ENCODE data around the gene DUSP16.
"Not testable (repeated sequence)": the region's sequence is repeated elsewhere in the genome, so short reads cannot be mapped to it uniquely, and the experiment has no call there.

DUSP16 gene

DNA sequence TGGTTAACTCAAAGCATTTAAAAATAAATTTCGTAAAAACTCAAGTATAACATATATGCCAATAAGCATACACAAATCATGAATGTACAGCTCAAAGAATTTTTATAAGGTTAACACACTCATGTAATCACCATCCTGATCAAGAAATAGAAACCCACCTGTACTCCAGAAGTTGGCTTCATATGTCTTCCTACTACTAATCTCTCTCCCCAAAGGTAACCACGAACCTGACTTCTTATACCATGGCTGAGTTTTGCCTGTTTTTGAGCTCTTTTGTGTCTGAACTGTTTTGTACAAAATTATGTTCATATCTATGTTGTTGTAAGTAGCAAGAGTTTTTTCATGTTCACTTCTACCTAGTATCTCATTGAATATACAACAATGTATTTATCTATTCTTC lies 18.7 kb downstream of the DUSP16 start:
- no peak for DNase-seq

GRCh38 chr12:12542964-12543363 lies 19.7 kb downstream of the DUSP16 start:
- no peak for DNase-seq

GRCh38 chr12:12542286-12542685 lies 20.4 kb downstream of the DUSP16 start:
- no peak for DNase-seq

- no peak for DNase-seq
Measured at GRCh38 chr12:12541782-12542181, 20.9 kb downstream of the DUSP16 start.

- DNase-seq, result no peak
Measured at GRCh38 chr12:12540261-12541013, 22.2 kb downstream of the DUSP16 start.

GRCh38 chr12:12539028-12539810 lies 23.4 kb downstream of the DUSP16 start:
- DNase-seq, result no peak

GRCh38 chr12:12538535-12538934 lies 24.1 kb downstream of the DUSP16 start:
- DNase-seq, result no peak

GRCh38 chr12:12537421-12537820 lies 25.2 kb downstream of the DUSP16 start:
- no peak for DNase-seq

DNA sequence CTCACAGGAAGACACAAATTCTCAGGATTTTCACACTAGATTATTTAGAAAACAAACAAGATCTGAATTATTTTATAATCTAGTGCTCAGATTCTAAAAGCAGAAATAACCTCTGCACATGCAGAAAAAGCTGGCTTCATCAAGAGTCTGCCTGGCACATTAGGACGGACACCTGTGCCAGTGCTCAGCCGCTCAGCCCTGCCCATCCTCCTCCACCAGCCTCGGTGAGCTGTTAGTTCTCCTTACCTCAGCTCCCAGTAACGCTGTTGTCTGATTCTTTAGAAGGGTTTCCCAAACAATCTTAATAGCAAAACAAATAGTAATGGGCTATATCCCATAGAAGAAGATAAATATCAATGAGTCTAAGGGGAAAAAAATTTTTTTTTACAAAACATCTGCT lies 27.7 kb downstream of the DUSP16 start:
- DNase-seq, result peak in 1 of 3 experiments; percentile 39

DNA sequence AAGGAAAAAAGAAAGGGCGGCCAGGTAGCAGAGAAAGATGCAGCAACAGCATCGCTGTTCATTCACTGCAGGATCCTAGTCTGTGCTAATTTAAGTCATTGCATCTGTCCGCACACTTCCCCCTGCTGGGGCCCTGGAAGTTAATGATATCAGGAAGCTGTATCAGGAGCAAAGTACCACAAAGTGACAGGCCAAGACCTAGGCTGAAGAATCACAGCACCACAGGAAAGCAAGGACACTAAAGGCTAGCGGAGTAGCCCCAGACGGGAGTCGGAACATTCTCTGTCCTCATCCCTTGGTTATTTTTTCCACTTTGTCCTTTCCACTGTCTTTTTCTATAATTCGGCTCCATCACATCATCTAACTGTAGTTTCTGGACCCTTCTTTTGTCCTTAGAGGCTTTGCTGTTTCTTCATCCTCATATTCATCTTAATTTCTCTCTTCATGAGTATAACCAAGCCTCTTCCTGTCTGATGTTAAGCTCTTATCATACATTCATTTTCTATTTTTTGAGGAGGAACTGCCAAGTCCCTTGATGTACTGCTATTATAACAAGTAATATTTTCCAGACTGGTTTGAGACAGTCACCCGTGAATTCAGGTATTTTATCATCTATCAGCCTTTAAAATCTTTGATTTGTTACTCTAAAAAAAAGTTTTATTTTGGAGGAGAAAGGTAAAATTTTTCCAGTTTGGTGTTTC lies 28.3 kb downstream of the DUSP16 start:
- DNase-seq, result peak in 1 of 3 experiments; percentile 23

GRCh38 chr12:12533238-12533829 lies 29.3 kb downstream of the DUSP16 start:
- peak in 2 of 3 experiments; percentile 15 to 26 for DNase-seq

DNA sequence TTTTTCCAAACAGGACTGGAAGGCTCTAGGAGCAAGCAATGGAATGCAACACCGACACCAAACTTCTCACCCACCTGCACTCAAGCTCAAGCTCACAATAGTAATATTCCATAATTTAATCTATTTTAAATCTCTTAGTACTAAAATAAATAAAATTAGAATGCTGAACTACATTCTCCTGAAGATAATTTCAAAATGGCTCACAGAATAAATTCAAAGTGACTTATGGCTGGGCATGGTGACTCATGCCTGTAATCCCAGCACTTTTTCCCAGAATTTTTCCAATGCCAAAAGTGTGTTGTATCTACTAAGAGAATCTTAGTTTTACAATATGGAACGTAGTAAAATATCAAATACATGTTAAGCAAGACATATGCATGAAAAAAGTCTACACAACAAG lies 31.5 kb downstream of the DUSP16 start:
- no peak for DNase-seq

DNA sequence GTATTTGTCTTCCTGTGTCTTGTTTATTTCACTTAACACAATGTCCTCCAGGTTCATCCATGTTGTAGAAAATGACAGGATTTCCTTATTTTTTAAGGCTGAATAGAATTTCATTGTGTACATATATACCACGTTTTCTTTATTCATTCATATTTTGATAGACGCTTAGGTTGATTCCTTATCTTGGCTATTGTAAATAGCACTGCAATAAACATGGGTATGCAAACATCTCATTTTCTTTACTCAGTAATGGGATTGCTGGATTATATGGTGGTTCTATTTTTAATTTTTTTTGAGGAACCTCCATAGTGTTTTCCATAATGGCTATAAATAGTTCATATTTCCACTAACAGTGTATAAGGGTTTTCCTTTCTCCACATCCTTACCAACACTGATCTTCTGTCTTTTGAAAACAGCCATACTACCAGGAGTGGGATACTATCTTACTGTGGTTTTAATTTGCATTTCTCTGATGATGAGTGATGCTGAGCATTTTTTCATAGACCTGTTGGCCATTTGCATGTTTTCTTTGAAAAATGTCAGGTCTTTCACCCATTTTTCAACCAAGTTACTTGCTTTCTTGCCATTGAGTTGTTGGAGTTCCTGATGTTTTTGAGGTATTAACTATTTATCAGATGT lies 32.8 kb downstream of the DUSP16 start:
- DNase-seq, result no peak

DNA sequence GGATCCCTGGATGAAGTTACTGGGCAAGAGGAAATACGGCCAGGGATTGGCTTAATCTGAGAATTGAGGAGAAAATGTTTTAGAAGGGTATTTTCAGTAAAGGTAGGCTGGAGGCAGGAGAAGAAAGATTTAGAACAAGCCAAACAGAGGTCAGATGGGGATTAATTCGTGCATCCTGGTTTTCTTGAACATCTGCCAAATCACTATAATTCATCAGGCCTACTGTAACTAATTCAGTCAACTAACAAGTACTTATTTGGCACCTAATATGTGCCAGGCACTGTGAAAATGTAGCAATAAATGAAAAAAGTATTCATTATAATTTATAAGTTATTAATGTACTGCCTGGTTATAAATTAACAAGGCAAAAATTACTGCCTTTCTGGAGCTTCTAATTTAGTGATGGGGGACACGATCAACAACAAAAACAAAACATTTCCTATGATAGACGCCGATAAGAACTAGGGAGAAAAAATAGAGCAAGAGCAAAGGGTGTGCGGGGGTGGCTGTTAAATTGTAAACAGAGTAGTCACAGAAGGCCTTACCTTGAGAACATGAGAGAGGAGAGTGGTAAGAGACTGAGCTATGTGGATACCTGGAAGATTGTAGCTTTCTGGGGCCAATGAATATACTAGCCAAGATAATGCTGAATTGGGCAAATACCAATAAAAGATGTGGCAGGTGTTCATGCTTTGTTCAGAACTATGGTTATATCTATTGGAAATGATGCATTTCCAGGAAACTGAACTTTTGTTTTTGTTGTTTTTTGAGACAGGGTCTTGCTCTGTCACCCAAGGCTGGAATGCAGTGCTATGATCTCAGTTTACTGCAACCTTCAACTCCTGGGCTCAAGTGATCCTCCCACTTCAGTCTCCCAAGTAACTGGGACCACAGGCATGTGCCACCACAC lies 34.0 kb downstream of the DUSP16 start:
- DNase-seq, result no peak

GRCh38 chr12:12527820-12528296 lies 34.8 kb downstream of the DUSP16 start:
- no peak for DNase-seq

- no peak for DNase-seq
Measured at GRCh38 chr12:12524128-12524527, 38.5 kb downstream of the DUSP16 start.

- no peak for DNase-seq
Measured at GRCh38 chr12:12523229-12523628, 39.4 kb downstream of the DUSP16 start.

DNA sequence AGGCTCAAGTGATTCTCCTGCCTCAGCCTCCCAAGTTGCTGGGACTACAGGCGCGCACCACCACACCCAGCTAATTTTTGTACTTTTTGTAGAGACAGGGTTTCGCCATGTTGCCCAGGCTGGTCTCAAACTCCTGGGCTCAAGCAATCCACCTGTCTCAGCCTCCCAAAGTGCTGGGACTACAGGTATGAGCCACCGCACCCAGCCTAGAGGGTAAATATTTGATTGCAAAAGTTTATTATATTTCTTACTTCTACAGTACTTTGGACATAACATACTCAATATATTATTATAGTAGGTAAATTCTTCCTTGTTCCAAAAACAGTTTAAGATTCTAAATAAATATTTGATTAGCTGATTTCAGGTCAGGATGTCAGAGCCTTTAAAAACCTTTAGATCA lies 40.0 kb downstream of the DUSP16 start:
- not testable (repeated sequence) for DNase-seq

DNA sequence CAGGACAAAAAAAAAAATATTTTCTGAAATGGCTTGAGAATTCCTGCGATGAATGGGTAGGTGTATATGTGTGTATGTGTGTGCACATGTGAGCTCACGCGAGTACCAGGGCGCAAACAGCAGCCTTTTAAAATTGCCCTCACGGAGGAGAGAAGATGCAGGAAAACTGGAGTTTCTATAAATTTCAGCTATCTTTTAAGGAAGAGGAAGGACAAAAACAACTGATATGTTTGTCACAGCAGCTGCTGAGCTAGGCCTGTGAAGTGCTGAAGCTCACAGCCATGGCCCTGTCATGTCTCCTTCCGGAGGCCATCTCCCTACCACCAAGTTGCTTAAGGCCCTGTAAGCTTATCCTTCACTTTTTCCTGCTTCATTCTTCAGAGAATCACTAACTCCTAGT lies 40.8 kb downstream of the DUSP16 start:
- no peak for DNase-seq

DNA sequence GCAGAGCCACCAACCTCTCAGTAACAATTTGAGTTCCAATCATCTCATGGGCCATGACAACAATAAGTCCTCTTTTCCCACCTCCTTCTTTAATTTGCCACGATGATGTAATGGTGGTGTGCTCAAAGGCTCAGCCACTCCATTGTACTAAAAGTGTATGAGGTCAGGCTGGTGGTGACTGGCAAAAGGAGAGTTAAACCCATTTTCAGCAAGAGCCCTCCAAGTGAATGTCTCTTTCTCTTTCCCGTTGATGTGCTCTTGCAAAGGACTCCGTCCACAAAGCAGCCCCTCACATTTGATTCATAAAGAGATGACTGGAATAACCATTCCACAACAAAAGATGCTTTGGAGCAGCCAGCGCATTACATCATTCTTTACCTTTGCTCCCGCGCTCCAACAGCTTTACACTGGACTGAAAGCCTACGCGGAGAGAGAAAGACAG lies 41.6 kb downstream of the DUSP16 start:
- peak in 2 of 3 experiments; percentile 41 to 51 for DNase-seq

DNA sequence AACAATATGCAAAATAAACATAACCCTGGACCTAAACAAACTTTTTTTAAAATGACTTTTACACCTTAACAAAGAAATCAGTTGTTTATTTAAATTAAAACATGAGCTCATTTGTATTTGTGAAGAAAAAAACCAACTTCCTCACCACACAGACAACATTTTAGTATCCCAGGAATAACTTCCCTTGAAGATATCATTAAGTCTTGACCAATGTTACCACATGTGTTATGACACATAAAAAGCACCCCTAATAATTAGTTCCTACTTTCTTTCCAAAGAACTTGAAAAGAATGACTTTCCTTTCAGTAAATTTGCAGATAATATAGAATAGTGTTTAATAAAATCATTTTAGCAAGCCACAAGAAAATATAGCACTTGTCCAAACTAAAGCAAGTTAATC lies 42.4 kb downstream of the DUSP16 start:
- DNase-seq, result no peak

Data from NCI-H1417 (cell line).